Measurements from ENCODE around the gene RNF125.

Gene RNF125

GRCh38 chr18:32093102-32093511 lies 74.5 kb downstream of the RNF125 start:
- peaks cover 0 to 26% of the 10 kb centered on the region in 2 experiments; a peak in 2 of 3 replicates for H3K36me3 ChIP-seq (ENCODE audit: control insufficient read depth in 2 of 2, insufficient read depth in 1 of 2, low read length in 2 of 2)
- peak overlapping the region; percentile 90 for H3K4me3 ChIP-seq (ENCODE audit: low read depth, low read length)
- ChIA-PET CTCF (interaction anchor here (0.5 kb wide), 1 partner anchor 73 kb away, joined by 3 read pairs; no protein-coding TSS in a partner anchor), POLR2A (no interaction called here)
- H3K9me3 ChIP-seq (ENCODE audit: control insufficient read depth, insufficient read depth, low read depth, low read length): no peaks in the 10 kb centered on the region
- TF ChIP-seq IKZF3 (tag by site-specific recombination; IDR thresholded peaks at IDR 0.05): peak; percentile 69
- TF ChIP-seq ZNF221 (tag by site-specific recombination; IDR thresholded peaks at IDR 0.05; ENCODE audit: borderline replicate concordance): no peak
- TF ChIP-seq, protein P1, sequence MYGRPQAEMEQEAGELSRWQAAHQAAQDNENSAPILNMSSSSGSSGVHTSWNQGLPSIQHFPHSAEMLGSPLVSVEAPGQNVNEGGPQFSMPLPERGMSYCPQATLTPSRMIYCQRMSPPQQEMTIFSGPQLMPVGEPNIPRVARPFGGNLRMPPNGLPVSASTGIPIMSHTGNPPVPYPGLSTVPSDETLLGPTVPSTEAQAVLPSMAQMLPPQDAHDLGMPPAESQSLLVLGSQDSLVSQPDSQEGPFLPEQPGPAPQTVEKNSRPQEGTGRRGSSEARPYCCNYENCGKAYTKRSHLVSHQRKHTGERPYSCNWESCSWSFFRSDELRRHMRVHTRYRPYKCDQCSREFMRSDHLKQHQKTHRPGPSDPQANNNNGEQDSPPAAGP (tag by site-specific recombination; IDR thresholded peaks at IDR 0.05): no peak
- no peak for TF ChIP-seq BCL6B (tag by site-specific recombination; IDR thresholded peaks at IDR 0.05)
- TF ChIP-seq ZNF341 (tag by site-specific recombination; IDR thresholded peaks at IDR 0.05; ENCODE audit: low read depth): peak; percentile 21; the same call in 1 of the 2 replicates
- no peak for TF ChIP-seq ZNF776 (tag by site-specific recombination; IDR thresholded peaks at IDR 0.05; ENCODE audit: borderline replicate concordance)
- TF ChIP-seq ZBTB26 (tag by site-specific recombination; optimal IDR thresholded peaks at IDR 0.05): peak; percentile 18
- peak; percentile 45; the same call in 1 of the 2 replicates for TF ChIP-seq ZBTB20 (tag by site-specific recombination; IDR thresholded peaks at IDR 0.05)
- no peak for TF ChIP-seq ZNF843 (tag by site-specific recombination; IDR thresholded peaks at IDR 0.05)
- peak; percentile 83 for TF ChIP-seq ZNF335 (tag by site-specific recombination; conservative IDR thresholded peaks at IDR 0.05)
- no peak for TF ChIP-seq OVOL3 (tag by site-specific recombination; IDR thresholded peaks at IDR 0.05)
- TF ChIP-seq ZNF596 (tag by site-specific recombination; IDR thresholded peaks at IDR 0.05): 0 out of 2 replicates have a peak, but pooled peaks have one; percentile 12
- H3K27ac ChIP-seq (ENCODE audit: extremely low read depth, low read depth, low read length): peak overlapping the region; percentile 90
- peaks cover 4% of the 10 kb centered on the region; the same call in 1 of the 2 replicates for H3K4me1 ChIP-seq (ENCODE audit: control insufficient read depth, insufficient read depth, low read length)

- Histone ChIP-seq H3K27ac (ENCODE audit: extremely low read depth, low read depth, low read length) (peak overlapping the region; percentile 90), H3K9me3 (ENCODE audit: control insufficient read depth, insufficient read depth, low read depth, low read length) (no peaks in the 10 kb centered on the region), H3K36me3 (ENCODE audit: control insufficient read depth in 2 of 2, insufficient read depth in 1 of 2, low read length in 2 of 2) (peaks cover 0 to 26% of the 10 kb centered on the region in 2 experiments; a peak in 2 of 3 replicates), H3K4me3 (ENCODE audit: low read depth, low read length) (peak overlapping the region; percentile 90), H3K4me1 (ENCODE audit: control insufficient read depth, insufficient read depth, low read length) (peaks cover 4% of the 10 kb centered on the region; the same call in 1 of the 2 replicates)
- CTCF ChIA-PET: no interaction called here
- POLR2A ChIA-PET: no interaction called here
- TF ChIP-seq ZNF677 (tag by site-specific recombination; IDR thresholded peaks at IDR 0.05): no peak
- TF ChIP-seq ZNF174 (tag by site-specific recombination; IDR thresholded peaks at IDR 0.05): no peak
- TF ChIP-seq ZNF423 (tag by site-specific recombination; IDR thresholded peaks at IDR 0.05): no peak
- no peak for TF ChIP-seq ZNF645 (tag by site-specific recombination; IDR thresholded peaks at IDR 0.05)
- no peak for TF ChIP-seq ZNF792 (tag by site-specific recombination; IDR thresholded peaks at IDR 0.05)
- TF ChIP-seq ZNF654 (tag by site-specific recombination; IDR thresholded peaks at IDR 0.05; ENCODE audit: low read depth): no peak
- no peak for TF ChIP-seq ZNF623 (tag by site-specific recombination; IDR thresholded peaks at IDR 0.05)
- TF ChIP-seq ZNF292 (tag by site-specific recombination; IDR thresholded peaks at IDR 0.05; ENCODE audit: borderline replicate concordance, low read depth): no peak
- TF ChIP-seq, protein P2, sequence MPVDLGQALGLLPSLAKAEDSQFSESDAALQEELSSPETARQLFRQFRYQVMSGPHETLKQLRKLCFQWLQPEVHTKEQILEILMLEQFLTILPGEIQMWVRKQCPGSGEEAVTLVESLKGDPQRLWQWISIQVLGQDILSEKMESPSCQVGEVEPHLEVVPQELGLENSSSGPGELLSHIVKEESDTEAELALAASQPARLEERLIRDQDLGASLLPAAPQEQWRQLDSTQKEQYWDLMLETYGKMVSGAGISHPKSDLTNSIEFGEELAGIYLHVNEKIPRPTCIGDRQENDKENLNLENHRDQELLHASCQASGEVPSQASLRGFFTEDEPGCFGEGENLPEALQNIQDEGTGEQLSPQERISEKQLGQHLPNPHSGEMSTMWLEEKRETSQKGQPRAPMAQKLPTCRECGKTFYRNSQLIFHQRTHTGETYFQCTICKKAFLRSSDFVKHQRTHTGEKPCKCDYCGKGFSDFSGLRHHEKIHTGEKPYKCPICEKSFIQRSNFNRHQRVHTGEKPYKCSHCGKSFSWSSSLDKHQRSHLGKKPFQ (tag by site-specific recombination; IDR thresholded peaks at IDR 0.05): peak; percentile 20; the same call in 1 of the 2 replicates
- TF ChIP-seq TCF7L2 (IDR thresholded peaks at IDR 0.05; ENCODE audit: borderline replicate concordance, low read depth, low read length): peak; percentile 47; the same call in 1 of the 2 replicates
- 0 out of 2 replicates have a peak, but pooled peaks have one; percentile 19 for TF ChIP-seq ZNF561 (tag by site-specific recombination; IDR thresholded peaks at IDR 0.05; ENCODE audit: borderline replicate concordance)
- no peak for TF ChIP-seq SETDB1 (IDR thresholded peaks at IDR 0.05; ENCODE audit: insufficient read length, low read length)
- TF ChIP-seq REST (tag by site-specific recombination; IDR thresholded peaks at IDR 0.05): no peak
Observed at GRCh38 chr18:32093523-32093922, 74.9 kb downstream of the RNF125 start.

All from HEK293 (cell line).